DOHH2 (cell line): ENCODE data around the gene CSF2RB.

ENCODE experiments used
- CTCF ChIP-seq: fragments of 200-600 bp; sonication (generic); IDR thresholded peaks from one replicate; pipeline ENCODE4 v1.5.1; 2014; ENCODE audit warnings: antibody characterized with exemption, mild to moderate bottlenecking, low read depth, low read length; ENCODE audit not compliant: poor library complexity, severe bottlenecking
- EZH2phosphoT487 ChIP-seq: fragments of 200-600 bp; sonication (generic); IDR thresholded peaks from 2 replicates; pipeline ENCODE4 v1.6.1; 2017; ENCODE audit warnings: borderline replicate concordance, mild to moderate bottlenecking, antibody characterized with exemption, low read length, moderate library complexity, mixed read lengths

GRCh38 chr22:36921309-36922104 is 8.1 kb downstream of the CSF2RB start:
- TF ChIP-seq CTCF = no peak
- TF ChIP-seq EZH2phosphoT487 = no peak
